GM21723 (cell line): ENCODE data around the gene L3MBTL2.

ENCODE experiments used
- ATAC-seq: cut with Tn5 transposase; IDR thresholded peaks from one replicate; pipeline ENCODE4 v1.9.1; 2021; ENCODE audit warnings: mild to moderate bottlenecking, moderate library complexity; ENCODE audit not compliant: unreplicated experiment

L3MBTL2 gene

GRCh38 chr22:41264408-41264941 is 59.4 kb downstream of the L3MBTL2 start:
- no peak for ATAC-seq

GRCh38 chr22:41267958-41268357 is 62.8 kb downstream of the L3MBTL2 start:
- no peak for ATAC-seq

- no peak for ATAC-seq
Measured at GRCh38 chr22:41271787-41272186, 66.7 kb downstream of the L3MBTL2 start.

- ATAC-seq = no peak
Measured at GRCh38 chr22:41273128-41273527, 68.0 kb downstream of the L3MBTL2 start.

GRCh38 chr22:41274856-41275255 is 69.7 kb downstream of the L3MBTL2 start:
- ATAC-seq = no peak

GRCh38 chr22:41280065-41280464 is 75.0 kb downstream of the L3MBTL2 start:
- ATAC-seq = no peak

GRCh38 chr22:41280854-41281253 is 75.7 kb downstream of the L3MBTL2 start:
- ATAC-seq = no peak
